Right atrium auricular region (tissue), 2 donors: ENCODE measurements around the gene SHC2. TPM values are rescaled to one million over a fixed set of nuclear protein-coding genes. Genes with fewer than 3 reads are reported as not detected.
"Not testable (repeated sequence)": the region's sequence is repeated elsewhere in the genome, so short reads cannot be mapped to it uniquely, and the experiment has no call there.

ENCODE experiments used
- DNase-seq: peaks from one replicate; pipeline ENCODE4 v3.0.0-alpha.2; 2019; ENCODE audit warnings: low spot score
- H3K27ac ChIP-seq, 2 donors: fragments of 200-600 bp; sonication (generic); 1 replicate in 1 of 2; 2 replicates in 1 of 2; pipeline ENCODE4 v1.5.1; 2016 to 2019
- H3K27me3 ChIP-seq, 2 donors: fragments of 200-600 bp; sonication (generic); one replicate each; pipeline versions ENCODE4 v1.5.1 to v1.6.0; 2017 to 2019
- H3K36me3 ChIP-seq: fragments of 200-600 bp; sonication (generic); one replicate; pipeline ENCODE4 v1.5.1; 2016
- H3K4me1 ChIP-seq, 2 donors: fragments of 200-600 bp; sonication (generic); one replicate each; pipeline versions ENCODE4 v1.5.1 to v1.6.0; 2017 to 2019
- H3K4me3 ChIP-seq, 2 donors: fragments of 200-600 bp; sonication (generic); 1 replicate in 1 of 2; 2 replicates in 1 of 2; pipeline ENCODE4 v1.5.1; 2017 to 2019; ENCODE audit warnings: mild to moderate bottlenecking in 1 of 2, moderate library complexity in 1 of 2
- H3K9me3 ChIP-seq, 2 donors: fragments of 200-600 bp; sonication (generic); one replicate each; pipeline ENCODE4 v1.5.1; 2019
- CTCF ChIP-seq, 2 donors: fragments of 200-600 bp; sonication (generic); IDR thresholded peaks; one replicate each; pipeline ENCODE4 v1.5.1; 2019; ENCODE audit warnings: antibody characterized with exemption in 2 of 2
- total RNA-seq, 2 donors: library from RNA; depleted of rRNA; stranded (reverse); fragments of >200 nt; gene quantifications; one replicate each; pipeline ENCODE4 v1.1.0, GENCODE V29; 2016

SHC2 gene
- total RNA-seq, 2 donors from 2014 or later: 9.6 to 26.8 TPM

GRCh38 chr19:399370-399769 lies 61.5 kb downstream of the SHC2 start:
- Histone ChIP-seq H3K9me3 (no peaks in the 10 kb centered on the region), H3K27me3 (no peaks in the 10 kb centered on the region), H3K27ac (no peak overlapping the region), H3K4me3 (no peak overlapping the region), H3K36me3 (no peaks in the 10 kb centered on the region), H3K4me1 (no peaks in the 10 kb centered on the region)
- no peak for DNase-seq
- no peak for TF ChIP-seq CTCF (IDR thresholded peaks at IDR 0.05)

- Histone ChIP-seq H3K36me3 (no peaks in the 10 kb centered on the region), H3K9me3 (no peaks in the 10 kb centered on the region), H3K4me1 (no peaks in the 10 kb centered on the region), H3K27ac (no peak overlapping the region), H3K4me3 (no peak overlapping the region), H3K27me3 (no peaks in the 10 kb centered on the region)
- TF ChIP-seq CTCF (IDR thresholded peaks at IDR 0.05): no peak
- DNase-seq: no peak
These were observed 62.1 kb downstream of the SHC2 start for GRCh38 chr19:398719-399118.

GRCh38 chr19:397941-398706 lies 62.7 kb downstream of the SHC2 start:
- H3K27me3 ChIP-seq: no peaks in the 10 kb centered on the region
- H3K4me3 ChIP-seq: no peak overlapping the region
- no peak for DNase-seq

GRCh38 chr19:397321-397720 lies 63.5 kb downstream of the SHC2 start:
- Histone ChIP-seq H3K9me3 (no peaks in the 10 kb centered on the region), H3K27ac (no peak overlapping the region), H3K27me3 (no peaks in the 10 kb centered on the region), H3K4me1 (no peaks in the 10 kb centered on the region), H3K4me3 (no peak overlapping the region), H3K36me3 (no peaks in the 10 kb centered on the region)
- DNase-seq: no peak
- no peak for TF ChIP-seq CTCF (IDR thresholded peaks at IDR 0.05)

More at GRCh38 chr19:397941-398706, 62.7 kb downstream of the SHC2 start:
- no peak overlapping the region for H3K27ac ChIP-seq
- no peak for TF ChIP-seq CTCF (IDR thresholded peaks at IDR 0.05)
- no peaks in the 10 kb centered on the region for H3K9me3 ChIP-seq
- no peaks in the 10 kb centered on the region for H3K4me1 ChIP-seq
- H3K36me3 ChIP-seq: no peaks in the 10 kb centered on the region

- no peak overlapping the region for H3K4me3 ChIP-seq
- no peaks in the 10 kb centered on the region for H3K36me3 ChIP-seq
- no peaks in the 10 kb centered on the region for H3K27me3 ChIP-seq
- no peaks in the 10 kb centered on the region for H3K4me1 ChIP-seq
- no peaks in the 10 kb centered on the region for H3K9me3 ChIP-seq
- no peak for TF ChIP-seq CTCF (IDR thresholded peaks at IDR 0.05)
- no peak for DNase-seq
- H3K27ac ChIP-seq: no peak overlapping the region
These were observed 65.4 kb downstream of the SHC2 start for GRCh38 chr19:395467-395866.

- DNase-seq, H3K27me3 ChIP-seq, H3K4me1 ChIP-seq, H3K27ac ChIP-seq, H3K9me3 ChIP-seq, H3K4me3 ChIP-seq, H3K36me3 ChIP-seq: not testable (repeated sequence)
These were observed 66.0 kb downstream of the SHC2 start for GRCh38 chr19:394857-395256.

- H3K27ac ChIP-seq, H3K36me3 ChIP-seq, H3K9me3 ChIP-seq, H3K4me3 ChIP-seq, DNase-seq, H3K27me3 ChIP-seq, H3K4me1 ChIP-seq: not testable (repeated sequence)
These were observed 67.3 kb downstream of the SHC2 start for GRCh38 chr19:393560-393959.
